ENCODE data around the gene CCDC38.

DNA sequence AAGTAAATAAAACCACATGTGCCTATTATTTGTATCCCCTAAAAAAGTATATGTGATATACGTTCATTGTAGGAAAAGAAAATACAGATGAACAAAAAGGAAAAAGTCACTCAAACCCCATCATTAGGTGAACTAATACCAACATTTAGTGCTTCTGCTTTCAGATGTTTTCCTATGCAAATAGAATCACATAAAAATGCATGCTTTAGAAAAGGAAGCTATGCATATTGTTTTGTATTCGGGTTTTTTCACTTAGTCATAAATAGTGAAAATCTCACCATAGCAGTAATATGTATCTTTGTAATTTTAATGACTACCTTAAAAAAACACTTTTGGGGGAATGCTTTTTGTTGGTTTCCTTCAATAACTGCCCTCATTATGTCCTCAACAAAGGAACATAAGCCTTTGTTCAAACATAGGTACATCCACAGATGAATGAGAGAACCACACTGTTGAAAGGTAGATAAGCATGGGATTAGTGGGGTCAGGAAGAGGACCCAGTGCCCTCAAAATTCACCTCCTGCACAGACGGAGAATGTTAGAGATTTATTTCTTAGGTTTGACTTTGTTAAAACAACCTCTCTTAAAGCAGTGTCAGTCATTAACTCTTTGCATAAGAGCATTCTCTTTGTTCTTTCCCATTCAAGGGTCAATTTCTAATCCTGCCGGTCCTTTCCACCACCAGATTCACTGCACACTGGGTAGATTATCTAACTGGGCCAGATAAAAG is 7.2 kb upstream of the CCDC38 start:
- TF ChIP-seq BRD9 (IDR thresholded peaks at IDR 0.05; ENCODE audit: low read depth, partially characterized antibody) (no peak), EHMT2 (IDR thresholded peaks at IDR 0.05) (no peak), MYNN (IDR thresholded peaks at IDR 0.05) (no peak), MYNN (CRISPR knock-in tag; IDR thresholded peaks at IDR 0.05) (no peak), BCOR (IDR thresholded peaks at IDR 0.05) (no peak), POLR2AphosphoS2 (IDR thresholded peaks at IDR 0.05; ENCODE audit: low read length) (no peak), KLF10 (CRISPR knock-in tag; IDR thresholded peaks at IDR 0.05) (no peak), EWSR1 (IDR thresholded peaks at IDR 0.05; ENCODE audit: borderline replicate concordance, low read depth, partially characterized antibody) (no peak)
- TF ChIP-seq, protein P1, sequence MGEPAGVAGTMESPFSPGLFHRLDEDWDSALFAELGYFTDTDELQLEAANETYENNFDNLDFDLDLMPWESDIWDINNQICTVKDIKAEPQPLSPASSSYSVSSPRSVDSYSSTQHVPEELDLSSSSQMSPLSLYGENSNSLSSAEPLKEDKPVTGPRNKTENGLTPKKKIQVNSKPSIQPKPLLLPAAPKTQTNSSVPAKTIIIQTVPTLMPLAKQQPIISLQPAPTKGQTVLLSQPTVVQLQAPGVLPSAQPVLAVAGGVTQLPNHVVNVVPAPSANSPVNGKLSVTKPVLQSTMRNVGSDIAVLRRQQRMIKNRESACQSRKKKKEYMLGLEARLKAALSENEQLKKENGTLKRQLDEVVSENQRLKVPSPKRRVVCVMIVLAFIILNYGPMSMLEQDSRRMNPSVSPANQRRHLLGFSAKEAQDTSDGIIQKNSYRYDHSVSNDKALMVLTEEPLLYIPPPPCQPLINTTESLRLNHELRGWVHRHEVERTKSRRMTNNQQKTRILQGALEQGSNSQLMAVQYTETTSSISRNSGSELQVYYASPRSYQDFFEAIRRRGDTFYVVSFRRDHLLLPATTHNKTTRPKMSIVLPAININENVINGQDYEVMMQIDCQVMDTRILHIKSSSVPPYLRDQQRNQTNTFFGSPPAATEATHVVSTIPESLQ (CRISPR knock-in tag; IDR thresholded peaks at IDR 0.05) = no peak
- TF ChIP-seq, protein P2, sequence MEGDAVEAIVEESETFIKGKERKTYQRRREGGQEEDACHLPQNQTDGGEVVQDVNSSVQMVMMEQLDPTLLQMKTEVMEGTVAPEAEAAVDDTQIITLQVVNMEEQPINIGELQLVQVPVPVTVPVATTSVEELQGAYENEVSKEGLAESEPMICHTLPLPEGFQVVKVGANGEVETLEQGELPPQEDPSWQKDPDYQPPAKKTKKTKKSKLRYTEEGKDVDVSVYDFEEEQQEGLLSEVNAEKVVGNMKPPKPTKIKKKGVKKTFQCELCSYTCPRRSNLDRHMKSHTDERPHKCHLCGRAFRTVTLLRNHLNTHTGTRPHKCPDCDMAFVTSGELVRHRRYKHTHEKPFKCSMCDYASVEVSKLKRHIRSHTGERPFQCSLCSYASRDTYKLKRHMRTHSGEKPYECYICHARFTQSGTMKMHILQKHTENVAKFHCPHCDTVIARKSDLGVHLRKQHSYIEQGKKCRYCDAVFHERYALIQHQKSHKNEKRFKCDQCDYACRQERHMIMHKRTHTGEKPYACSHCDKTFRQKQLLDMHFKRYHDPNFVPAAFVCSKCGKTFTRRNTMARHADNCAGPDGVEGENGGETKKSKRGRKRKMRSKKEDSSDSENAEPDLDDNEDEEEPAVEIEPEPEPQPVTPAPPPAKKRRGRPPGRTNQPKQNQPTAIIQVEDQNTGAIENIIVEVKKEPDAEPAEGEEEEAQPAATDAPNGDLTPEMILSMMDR (IDR thresholded peaks at IDR 0.05 in 2 of 3, conservative IDR thresholded peaks at IDR 0.05 in 1 of 3; ENCODE audit: insufficient read depth in 2 of 3, low read depth in 1 of 3, low read length in 3 of 3) = no peak
